SW480 (cell line): ENCODE measurements around the gene AMPH.

Experiments used
- DNase-seq: peaks from one replicate; pipeline ENCODE4 v3.0.0-alpha.2; 2016; ENCODE audit warnings: low spot score

AMPH gene

DNA sequence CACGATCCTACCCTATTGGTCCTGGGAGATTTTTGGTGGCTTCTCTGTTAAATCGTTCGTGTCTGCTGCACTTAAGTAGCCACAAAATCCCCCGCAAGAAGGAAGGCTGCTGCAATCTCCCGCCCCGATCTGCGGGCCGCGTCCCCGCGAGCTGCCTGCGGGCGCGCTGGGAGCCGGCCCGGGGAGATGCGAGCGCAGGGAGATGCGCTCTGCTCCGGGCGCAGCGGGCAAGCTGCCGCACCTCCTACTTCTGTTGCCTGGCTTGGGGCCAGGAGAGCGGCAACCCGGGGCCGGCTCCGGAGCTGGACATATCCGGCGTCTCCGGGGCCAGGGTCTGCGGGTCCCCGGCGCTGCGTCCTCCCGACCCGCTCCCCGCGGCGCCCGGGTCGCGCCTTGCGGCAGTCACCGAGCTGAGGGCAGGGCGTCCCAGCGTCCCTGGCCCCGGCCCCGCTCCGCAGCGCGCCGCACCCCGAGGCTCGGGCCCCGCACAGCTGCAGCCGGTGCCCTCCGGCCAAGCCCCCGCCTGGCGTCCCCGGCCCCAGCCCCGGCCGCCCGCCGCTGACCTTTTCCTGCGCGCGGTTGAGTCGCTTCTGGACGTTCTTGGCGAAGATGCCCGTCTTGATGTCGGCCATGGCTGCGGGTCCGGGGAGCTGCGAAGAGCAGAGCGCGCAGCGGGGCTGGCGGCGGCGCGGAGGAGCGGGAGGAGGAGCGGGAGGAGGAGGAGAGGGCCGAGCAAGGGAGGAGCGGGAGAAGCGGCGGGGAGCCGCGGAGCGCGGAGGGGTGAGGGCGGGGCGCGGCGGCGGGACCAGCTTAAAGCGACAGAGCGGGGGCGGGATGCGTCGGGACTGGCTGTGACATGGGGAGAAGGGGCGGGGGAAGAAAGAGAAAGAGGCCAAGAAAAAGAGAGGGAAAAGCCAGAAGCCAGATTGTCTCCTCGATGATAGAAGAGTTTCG is at the start of gene AMPH:
TSS of gene AMPH (minus strand) at position 654 of the 954 bp plus-strand sequence. CDS start at position 632, 22 bp downstream.
- no peak for DNase-seq

DNA sequence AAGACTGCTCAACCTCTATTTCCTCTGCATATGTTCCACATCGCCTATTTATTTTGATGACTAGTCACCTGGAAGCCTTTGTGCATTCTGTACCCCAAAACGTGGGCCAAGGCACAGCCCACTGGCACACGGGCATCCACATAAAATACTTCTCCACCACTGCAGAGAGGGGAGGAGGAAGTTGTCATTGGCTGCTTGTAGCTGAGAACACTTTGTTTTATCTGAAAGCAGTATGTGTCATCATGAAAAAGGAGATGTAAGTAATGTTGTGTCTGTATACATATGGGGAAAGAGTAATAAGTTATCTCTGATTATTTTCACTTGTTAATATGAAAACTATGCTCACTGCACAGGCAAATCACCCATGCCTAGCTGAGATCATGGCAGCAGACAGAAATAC is 48.2 kb upstream of the AMPH start:
- no peak for DNase-seq

DNA sequence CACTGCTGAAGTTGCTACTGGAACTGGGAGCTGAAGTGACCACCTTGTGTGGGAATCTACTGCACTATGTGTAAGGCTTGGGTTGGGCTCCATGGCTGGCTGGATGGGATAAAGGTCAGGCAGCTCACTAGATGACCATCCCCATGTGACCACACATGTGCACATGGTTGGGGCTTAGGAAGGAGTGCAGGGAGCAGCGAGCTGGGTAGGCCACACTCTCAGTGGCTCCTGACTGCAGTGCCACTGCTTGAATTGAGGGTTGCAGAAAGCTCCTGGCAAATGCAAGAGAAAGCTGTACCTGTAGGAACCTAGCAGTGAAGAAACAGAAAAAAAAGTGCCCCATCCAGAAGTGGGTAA is 47.5 kb upstream of the AMPH start:
- DNase-seq = no peak

DNA sequence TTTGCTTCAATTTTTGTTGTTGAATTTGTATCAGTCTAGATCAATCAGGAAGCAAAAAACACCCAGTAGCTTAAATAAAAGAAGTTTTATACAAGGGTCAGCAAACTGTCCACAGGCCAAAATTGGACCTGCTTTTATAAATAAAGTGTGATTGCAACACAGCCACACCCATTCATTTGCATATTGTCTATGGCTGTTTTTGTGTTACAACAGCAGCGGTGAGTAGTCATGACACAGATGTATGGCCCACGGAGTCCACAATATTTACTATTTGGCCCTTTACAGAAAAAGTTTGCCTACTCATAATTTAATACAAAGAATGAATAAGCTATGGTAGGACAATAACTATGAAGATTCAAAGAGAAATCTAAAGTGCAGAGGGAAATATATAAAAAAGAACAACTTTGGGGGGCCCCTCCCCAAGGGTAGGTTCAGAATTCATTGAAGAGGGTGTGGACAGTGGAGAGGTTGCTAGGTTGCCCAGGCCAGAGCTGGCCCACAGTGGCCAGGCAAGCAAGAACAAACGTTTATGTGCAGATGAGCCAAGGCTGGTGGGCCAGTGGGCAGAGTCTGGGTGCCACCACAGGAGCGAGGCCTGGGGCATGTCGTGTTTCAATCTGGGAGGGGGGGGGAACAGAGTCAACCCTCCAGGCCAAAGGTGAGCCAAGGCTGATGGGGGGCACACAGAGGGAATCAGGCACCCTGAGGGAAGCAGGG is 47.0 kb upstream of the AMPH start:
- no peak for DNase-seq

DNA sequence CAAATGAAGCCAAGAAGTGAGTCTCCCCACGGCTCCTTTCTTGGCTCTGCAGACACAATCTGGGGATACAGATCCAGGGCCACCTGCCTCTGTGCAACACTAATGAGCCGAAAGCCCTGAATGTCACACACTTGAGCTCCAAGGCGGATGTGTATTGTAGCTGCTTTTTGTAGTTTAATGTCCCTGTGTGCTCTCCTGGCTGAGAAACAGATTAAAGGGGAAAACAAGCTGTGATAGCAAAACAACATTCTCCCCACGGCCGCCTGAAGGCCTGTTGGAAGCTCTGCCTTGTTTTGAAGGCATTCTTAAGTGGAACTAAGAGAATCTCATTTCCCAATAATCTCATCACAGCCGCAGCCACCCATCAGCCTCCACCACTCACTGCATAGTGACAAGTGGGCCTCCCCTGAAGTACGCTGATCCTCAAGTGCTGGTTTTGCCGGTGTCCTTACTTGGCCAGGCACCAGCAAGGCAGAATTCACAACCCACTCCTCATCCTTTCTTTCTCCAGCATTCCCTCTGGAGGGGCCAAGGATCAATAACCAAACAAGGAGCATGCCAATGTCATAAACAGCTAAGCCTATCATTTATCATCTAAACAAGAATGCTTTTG is 44.4 kb upstream of the AMPH start:
- no peak for DNase-seq

DNA sequence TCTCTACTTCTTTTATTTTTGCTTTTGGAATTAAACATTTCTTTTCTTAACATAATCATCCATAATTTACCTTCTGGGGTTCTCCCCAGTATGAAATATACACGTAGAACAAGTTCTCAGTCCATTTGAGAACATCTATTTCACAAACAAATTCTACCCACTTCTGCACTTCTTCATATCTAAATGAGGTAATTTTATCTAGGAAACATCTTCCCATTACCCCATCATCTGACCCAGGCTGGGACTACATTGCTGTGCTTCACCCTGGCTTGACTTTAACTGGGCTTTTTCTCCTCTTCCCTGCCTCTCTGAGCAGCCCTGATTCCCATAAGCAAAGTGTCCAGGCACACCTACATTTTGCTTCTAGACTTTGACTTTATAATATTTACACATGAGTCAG is 43.3 kb upstream of the AMPH start:
- DNase-seq = no peak

DNA sequence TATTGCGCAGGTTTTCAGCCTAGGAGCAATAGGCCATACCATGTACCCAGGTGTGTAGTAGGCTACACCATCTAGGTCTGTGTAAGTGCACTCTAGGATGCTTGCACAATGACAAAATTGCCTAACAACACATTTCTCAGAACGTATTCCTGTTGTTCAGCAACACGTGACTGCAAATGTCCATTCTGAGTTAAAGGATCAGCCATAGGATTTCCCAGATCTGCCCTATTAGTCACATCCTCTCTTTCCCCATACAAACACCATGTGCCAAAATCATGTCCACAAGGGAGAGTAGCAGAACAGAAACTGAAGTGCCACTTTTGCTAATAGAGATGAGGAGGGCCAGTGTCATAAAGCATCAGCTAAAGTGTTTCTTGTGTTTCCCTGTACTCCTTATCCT is 42.6 kb upstream of the AMPH start:
- no peak for DNase-seq

DNA sequence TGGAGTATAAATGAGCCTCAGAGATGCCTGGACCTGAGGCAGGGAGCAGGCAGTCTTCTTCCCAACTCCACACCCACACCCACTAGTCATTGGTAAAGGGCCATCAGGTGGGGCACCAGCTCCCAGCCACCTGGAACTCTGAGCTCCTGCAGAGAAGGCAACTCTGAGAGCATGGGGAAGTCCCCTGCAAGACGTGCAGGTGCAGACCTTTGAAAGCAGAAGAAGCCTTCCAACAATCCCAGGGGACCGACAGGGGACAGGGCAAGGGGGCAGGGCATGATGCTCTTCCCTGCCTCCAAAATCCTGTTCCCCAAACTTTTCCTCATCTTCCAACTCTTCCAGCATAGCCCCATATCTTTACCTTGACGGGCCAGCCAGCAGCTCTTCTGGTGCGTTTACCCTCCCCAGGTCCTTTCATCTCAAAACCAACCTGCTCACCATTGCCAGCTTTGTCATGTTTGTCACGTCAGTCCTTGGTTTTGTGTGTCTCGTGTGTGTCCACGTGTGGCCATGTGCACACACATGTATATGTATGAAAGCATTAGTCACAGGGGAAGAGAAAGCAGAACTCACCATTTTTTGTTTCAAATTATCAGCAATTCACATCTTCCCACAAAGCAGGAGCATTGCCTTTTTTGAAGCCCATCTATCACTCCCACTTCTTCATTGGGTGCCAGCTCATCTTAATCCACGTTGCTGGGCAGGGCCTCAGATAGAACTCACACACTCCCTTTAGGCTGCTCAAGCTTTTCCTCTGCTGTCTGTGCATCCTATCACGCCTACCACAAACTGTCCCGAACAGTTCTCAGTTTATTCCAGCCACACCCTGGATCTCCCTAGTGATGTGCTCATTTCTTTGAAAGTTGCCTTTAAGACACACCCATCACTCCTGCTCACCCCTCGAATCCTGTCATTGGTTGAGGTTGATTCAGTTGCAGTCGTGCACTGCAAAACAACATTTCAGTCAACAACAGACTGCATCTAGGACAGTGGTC is 41.0 kb upstream of the AMPH start:
- DNase-seq = no peak

DNA sequence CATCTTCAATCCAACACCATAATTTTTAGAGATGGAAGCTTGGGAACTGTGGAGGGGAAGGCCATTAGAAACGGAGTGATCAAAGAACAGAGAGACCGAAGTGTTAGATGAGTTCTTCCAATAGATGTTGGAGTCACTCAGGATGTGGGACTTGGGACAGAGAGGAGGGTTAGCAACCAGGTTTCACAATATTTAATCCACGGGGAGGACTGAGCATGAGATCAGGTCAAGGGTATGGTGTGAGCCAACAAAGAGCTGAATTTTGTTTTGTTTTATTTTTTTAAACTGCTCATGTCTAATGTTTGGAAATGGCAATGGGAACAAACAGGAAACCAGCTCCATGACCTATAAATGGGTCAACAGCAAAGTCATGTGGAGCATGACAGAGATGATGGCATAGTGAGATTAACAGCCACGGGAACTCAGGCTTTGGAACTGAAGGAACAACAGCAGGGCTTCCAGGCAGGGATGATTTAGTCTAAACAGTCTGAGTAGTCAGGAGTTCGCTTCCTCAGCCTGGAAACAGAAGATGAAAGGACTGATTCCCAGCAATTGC is 38.9 kb upstream of the AMPH start:
- no peak for DNase-seq

DNA sequence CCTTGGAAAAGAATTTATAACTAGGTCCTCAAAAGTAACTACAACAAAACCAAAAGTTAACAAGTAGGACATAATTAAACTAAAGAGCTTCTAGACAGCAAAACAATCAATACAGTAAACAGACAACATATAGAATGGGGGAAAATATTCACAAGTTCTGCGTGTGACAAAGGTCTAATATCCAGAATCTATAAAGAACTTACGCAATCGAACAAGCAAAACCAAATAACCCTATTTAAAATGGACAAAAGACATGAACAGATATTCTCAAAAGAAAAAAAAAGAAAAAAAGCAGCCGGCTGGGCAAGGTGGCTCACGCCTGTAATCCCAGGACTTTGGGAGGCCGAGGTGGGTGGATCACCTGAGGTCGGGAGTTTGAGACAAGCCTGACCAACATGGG is 33.8 kb upstream of the AMPH start:
- DNase-seq = no peak

DNA sequence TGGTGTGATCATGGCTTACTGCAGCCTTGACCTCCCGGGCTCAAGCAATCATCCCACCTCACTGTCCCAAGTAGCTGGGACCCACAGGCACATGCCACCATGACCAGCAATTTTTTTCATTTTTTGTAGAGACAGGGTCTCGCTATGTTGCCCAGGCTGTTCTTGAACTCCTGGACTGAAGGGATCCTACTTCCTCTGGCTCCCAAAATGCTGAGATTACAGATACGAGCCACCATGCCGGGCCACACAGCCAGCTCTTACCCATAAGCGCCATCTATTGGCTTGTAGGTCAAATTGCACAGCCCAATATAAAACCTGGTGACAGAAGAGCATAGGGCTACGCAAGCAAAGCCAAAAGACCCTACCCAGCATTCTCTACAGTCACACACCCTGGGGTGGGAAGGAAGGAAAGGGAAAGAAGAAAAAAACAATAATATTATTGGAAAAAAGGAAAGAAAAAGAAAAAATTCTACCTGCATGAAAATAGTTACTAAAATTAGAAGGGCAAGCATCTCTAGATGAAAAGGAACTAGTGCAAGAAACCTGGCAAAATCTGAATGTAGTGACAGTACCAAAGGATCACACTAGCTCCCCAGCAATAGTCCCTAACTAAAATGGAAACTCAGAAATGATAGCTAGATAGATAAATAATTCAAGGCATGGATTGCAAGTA is 29.4 kb upstream of the AMPH start:
- peak; percentile 47 for DNase-seq

DNA sequence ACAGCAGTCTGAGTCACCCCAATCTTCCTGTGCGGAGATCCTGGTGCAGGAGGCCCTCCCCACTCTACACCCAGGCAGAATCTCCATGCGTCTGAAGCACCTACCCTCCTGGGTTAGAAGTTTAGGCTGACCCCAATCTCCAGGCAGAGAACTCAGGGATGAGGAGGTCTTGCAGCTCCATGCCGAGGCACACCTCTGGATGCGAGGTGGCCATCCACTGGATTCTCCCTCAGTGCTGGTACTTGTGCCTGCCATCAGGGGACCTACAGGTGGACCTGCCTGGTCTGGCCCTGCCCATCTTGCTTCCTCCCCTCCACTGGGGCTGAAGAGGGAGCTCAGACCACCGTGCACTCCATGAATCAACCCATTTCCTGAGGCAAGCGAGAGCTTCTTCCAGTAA is 28.8 kb upstream of the AMPH start:
- DNase-seq = no peak

DNA sequence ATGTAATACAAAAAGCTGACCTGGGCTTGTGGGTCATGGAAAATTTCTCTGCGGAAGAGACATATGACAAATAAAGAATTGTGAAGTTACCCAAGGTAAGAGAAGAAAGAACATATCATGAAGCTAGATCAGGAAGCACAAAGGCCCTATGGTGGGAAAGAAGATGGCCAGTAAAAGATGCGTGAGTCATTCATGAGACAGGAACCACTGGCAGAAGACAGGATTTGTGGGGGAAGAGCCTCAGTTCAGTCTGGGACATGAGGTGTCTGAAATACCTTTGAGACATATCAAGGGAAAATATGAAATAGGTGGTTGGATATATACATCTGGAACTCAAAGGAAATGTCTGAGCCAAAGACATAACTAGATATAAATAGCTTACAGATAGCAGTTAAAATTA is 27.7 kb upstream of the AMPH start:
- DNase-seq = no peak

DNA sequence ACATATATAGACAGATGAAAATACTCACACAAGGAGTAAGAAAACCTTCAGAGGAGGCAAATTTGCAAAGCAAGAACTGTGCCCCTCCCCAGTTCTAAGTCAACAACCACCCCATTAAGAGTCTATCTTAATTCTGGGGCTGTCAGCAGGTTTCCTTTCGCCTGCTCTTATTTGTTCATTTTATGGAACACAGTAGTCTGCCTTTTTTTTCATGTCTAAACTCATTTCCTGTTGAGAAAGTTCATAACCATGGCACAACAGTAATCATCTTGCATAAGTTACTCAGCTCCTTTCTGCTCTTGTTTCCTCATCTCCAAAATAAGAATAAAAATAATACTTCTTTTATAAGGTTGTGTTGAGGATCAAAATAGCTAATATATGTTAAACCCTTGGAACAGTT is 25.8 kb upstream of the AMPH start:
- DNase-seq = no peak

DNA sequence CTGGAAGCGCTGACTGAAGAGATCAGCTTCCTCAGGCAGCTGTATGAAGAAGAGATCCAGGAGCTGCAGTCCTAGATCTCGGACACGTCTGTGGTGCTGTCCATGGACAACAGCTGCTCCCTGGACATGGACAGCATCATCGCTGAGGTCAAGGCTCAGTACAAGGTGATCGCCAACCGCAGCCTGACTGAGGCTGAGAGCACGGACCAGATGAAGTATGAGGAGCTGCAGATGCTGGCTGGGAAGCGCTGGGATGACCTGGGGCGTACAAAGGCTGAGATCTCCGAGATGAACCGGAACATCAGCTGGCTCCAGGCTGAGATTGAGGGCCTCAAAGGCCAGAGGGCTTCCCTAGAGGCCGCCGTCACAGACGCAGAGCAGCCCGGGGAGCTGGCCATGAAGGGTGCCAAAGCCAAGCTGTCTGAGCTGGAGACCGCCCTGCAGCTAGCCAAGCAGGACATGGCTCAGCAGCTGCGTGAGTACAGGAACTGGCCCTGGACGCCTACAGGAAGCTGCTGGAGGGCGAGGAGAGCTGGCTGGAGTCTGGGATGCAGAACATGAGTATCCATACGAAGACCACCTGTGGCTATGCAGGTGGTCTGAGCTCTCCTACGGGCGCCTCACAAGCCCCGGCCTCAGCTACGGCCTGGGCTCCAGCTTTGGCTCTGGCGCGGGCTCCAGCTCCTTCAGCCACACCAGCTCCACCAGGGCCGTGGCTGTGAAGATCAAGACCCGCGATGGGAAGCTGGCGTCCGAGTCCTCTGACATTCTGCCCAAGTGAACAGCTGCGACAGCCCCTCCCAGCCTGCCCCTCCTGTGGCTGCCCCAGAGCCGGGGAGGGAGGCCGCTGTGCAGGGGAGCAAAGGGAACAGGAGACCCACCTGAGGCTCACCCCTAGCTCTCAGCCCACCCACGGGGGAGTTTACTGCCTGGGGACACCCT is 24.9 kb upstream of the AMPH start:
- DNase-seq = no peak

DNA sequence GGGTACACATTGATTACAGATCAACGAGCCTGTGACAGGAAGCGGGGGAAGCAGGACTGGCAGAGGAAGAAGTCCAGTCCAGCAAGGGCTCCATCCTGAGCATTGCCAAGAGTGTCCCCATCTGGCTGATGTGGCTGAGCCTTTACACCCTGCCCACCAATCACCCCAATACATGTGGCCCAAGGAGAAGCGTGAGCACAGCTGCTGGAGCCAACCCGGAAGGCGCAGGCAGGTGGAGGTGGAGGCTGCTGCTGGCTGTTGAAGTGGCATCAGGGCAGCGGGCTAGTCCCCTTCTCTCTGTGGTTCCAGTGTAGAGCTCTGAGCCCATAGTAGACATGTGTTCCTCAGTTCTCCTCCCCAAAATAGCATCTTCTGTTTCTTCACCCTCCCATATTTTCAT is 6.8 kb upstream of the AMPH start:
- DNase-seq = no peak

DNA sequence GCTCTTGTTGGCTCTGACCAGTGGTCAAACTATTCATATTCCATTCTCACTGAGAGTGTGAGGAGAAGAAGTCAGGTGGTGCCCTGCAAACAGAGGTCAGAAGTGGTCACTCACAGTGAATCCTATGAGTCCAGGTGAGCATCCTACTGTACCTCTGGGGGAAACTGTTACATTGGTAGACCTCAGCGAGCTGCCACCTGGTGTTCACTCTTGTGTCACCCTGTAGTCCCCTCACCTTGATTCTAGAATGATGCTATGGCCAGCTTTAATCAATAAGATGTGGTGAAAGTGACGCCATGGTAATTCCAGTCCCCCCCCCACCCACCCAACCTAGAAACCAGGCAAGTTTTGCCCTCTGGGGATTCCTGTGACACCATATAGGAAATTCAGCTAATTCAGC is 1.2 kb upstream of the AMPH start:
- no peak for DNase-seq

DNA sequence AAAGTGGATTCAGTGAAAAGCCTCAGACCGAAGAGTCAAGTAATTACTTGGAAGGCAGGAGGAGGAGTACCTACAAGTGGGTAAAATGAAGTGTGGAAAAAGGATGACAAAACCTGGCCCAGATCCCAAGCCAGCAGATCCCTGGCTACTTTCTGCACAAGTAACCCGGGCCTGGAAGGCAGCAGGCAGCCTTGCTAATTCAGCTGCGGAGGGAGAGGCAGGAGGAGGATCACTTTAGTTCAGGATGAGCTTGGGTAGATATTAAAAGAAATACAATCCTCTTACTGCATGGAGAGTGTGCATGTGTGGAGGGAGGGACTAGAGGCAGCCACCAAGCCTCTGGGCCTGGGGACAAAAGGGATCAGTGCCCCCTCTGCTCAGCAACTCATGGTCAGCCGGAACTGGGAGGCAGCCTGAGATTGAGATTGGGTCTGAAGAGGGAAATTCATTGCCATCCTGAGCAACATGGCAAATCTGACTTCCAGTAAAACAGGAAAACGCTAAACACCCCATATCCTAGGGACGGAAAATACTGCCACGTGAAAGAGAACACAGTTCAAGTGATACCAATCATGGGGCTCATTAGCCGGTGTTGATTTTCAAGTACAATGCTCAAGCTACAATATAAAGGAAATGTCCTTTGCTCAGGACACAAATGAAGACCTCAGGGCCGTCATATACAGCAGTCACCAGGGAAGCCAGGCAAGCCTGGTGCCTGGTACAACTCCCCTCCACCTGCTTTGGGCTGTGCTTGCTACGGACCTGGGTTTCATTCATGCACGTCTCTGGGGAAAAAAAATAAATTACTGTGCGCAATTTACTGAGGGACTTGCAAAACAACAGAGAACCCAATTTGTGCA is 1.3 kb downstream of the AMPH start:
- no peak for DNase-seq
